Ascending aorta (tissue), 2 donors: ENCODE results near the gene C1orf21. TPM values are rescaled to one million over a fixed set of nuclear protein-coding genes. Genes with fewer than 3 reads are reported as not detected.

Experiments
- DNase-seq, 2 donors: peaks; one replicate each; pipeline ENCODE4 v3.0.0-alpha.2; 2019; ENCODE audit warnings: low spot score in 2 of 2
- H3K27ac ChIP-seq, 2 donors: fragments of 200-600 bp; sonication (generic); one replicate each; pipeline ENCODE4 v1.5.1; 2016 to 2017; ENCODE audit warnings: mild to moderate bottlenecking in 1 of 2
- H3K27me3 ChIP-seq: fragments of 200-600 bp; sonication (generic); one replicate; pipeline ENCODE4 v1.5.1; 2017
- H3K36me3 ChIP-seq, 2 donors: fragments of 200-600 bp; sonication (generic); one replicate each; pipeline ENCODE4 v1.5.1; 2016
- H3K4me1 ChIP-seq, 2 donors: fragments of 200-600 bp; sonication (generic); one replicate each; pipeline ENCODE4 v1.5.1; 2016 to 2017; ENCODE audit warnings: mild to moderate bottlenecking in 1 of 2
- H3K4me3 ChIP-seq, 2 donors: fragments of 200-600 bp; sonication (generic); one replicate each; pipeline ENCODE4 v1.5.1; 2016 to 2017; ENCODE audit warnings: mild to moderate bottlenecking in 1 of 2
- H3K9me3 ChIP-seq, 2 donors: fragments of 200-600 bp; sonication (generic); one replicate each; pipeline ENCODE4 v1.5.1; 2016
- CTCF ChIP-seq, 3 experiments: fragments of 200-600 bp in 2 of 3; fragments of 450-650 bp in 1 of 3; sonication (generic) in 2 of 3; IDR thresholded peaks; one replicate each; pipeline ENCODE4 v1.5.1; 2016 to 2019; ENCODE audit warnings: antibody characterized with exemption in 3 of 3, mild to moderate bottlenecking in 1 of 3, moderate library complexity in 1 of 3
- intact Hi-C: fragments of 100-400 bp; cut with DNase I; formaldehyde crosslinking; loops from one replicate; pipeline ENCODE4 v1.15.1; 2023
- total RNA-seq: library from RNA; depleted of rRNA; stranded (reverse); fragments of >200 nt; gene quantifications from one replicate; pipeline ENCODE4 v1.1.0, GENCODE V29; 2016

C1orf21 gene
- total RNA-seq, 1 donor from 2014 or later = 21.8 TPM

GRCh38 chr1:184588701-184589100 is 201.9 kb downstream of the C1orf21 start:
- no peaks in the 10 kb centered on the region for H3K36me3 ChIP-seq
- no peak overlapping the region for H3K27ac ChIP-seq
- no peak for TF ChIP-seq CTCF (IDR thresholded peaks at IDR 0.05)
- H3K4me3 ChIP-seq = no peak overlapping the region
- no peak for DNase-seq
- no peaks in the 10 kb centered on the region for H3K9me3 ChIP-seq
- intact Hi-C loops = no loop called here
- no peaks in the 10 kb centered on the region for H3K27me3 ChIP-seq
- no peaks in the 10 kb centered on the region for H3K4me1 ChIP-seq

DNA sequence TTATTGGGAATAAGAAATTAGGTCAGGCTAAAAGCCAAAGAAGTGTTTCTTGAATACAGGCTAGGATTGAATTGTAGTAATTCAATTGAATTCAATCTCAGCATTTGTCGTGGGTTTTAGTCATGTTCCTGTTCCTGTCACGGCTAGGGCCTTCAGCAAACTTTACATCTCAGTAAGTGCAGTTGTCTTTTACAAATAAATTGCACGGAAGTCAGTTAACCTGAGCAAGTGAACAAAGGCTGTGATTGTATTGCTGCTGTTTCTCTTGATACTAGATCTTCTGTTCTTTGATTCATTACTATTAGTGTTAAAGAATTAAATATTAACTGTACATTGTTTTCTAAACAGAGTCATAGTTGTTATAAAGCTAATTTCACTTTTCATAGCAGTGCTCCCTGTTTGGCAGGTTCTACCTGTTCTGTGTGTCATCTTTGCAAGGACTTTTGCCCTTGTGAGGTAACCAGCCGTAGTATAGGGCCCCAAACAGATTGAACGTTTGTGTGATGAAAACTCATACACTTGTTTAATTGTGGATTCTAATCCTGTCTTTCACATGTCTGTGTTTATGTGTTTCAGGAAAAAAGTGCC is 203.4 kb downstream of the C1orf21 start:
- intact Hi-C loops = no loop called here
- no peaks in the 10 kb centered on the region for H3K27me3 ChIP-seq
- no peaks in the 10 kb centered on the region for H3K9me3 ChIP-seq
- DNase-seq = no peak
- no peak overlapping the region for H3K4me3 ChIP-seq
- no peak for TF ChIP-seq CTCF (IDR thresholded peaks at IDR 0.05)
- H3K27ac ChIP-seq = no peak overlapping the region
- no peaks in the 10 kb centered on the region for H3K36me3 ChIP-seq
- no peaks in the 10 kb centered on the region for H3K4me1 ChIP-seq

- intact Hi-C loops = no loop called here
- no peaks in the 10 kb centered on the region for H3K36me3 ChIP-seq
- H3K4me1 ChIP-seq = no peaks in the 10 kb centered on the region
- no peaks in the 10 kb centered on the region for H3K27me3 ChIP-seq
- H3K27ac ChIP-seq = no peak overlapping the region
- H3K9me3 ChIP-seq = no peaks in the 10 kb centered on the region
- TF ChIP-seq CTCF (IDR thresholded peaks at IDR 0.05) = no peak
- no peak for DNase-seq
- H3K4me3 ChIP-seq = no peak overlapping the region
Observed at GRCh38 chr1:184593597-184593996, 206.8 kb downstream of the C1orf21 start.

DNA sequence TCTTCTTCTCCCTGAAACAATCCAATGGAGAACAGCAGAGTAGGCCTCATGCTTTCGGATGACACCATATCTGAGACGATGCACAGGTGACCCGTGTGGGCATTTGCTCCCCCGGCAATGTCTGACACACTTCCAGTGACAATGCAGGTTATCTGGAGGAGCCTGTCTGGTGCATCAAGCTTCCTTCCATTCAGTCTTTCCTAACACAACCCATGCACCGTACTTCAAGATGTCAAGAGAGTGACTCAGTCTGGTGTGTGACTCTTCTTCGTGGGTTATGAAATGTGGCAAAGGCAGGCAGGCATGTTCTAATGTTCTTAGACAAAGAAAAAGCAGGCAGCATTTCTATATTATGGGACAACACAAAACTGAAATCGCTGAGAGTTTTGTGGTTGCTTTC is 208.8 kb downstream of the C1orf21 start:
- TF ChIP-seq CTCF (IDR thresholded peaks at IDR 0.05) = no peak
- DNase-seq = no peak
- H3K27me3 ChIP-seq = no peaks in the 10 kb centered on the region
- H3K4me1 ChIP-seq = no peaks in the 10 kb centered on the region
- H3K27ac ChIP-seq = no peak overlapping the region
- H3K9me3 ChIP-seq = no peaks in the 10 kb centered on the region
- intact Hi-C loops = no loop called here
- H3K36me3 ChIP-seq = no peaks in the 10 kb centered on the region
- no peak overlapping the region for H3K4me3 ChIP-seq

- no peak for TF ChIP-seq CTCF (IDR thresholded peaks at IDR 0.05)
- intact Hi-C loops = no loop called here
- Histone ChIP-seq H3K27ac (no peak overlapping the region), H3K4me3 (no peak overlapping the region), H3K9me3 (no peaks in the 10 kb centered on the region), H3K36me3 (no peaks in the 10 kb centered on the region), H3K4me1 (no peaks in the 10 kb centered on the region), H3K27me3 (no peaks in the 10 kb centered on the region)
- DNase-seq = no peak
Observed at GRCh38 chr1:184596950-184597645, 210.3 kb downstream of the C1orf21 start.
